ENCODE measurements around the gene OSBPL5. TPM values are rescaled to one million over a fixed set of nuclear protein-coding genes. Genes with fewer than 3 reads are reported as not detected.

OSBPL5 gene
- total RNA-seq, 4 donors from 2014 or later, result 9.2 to 18.5 (median 14.0) TPM

DNA sequence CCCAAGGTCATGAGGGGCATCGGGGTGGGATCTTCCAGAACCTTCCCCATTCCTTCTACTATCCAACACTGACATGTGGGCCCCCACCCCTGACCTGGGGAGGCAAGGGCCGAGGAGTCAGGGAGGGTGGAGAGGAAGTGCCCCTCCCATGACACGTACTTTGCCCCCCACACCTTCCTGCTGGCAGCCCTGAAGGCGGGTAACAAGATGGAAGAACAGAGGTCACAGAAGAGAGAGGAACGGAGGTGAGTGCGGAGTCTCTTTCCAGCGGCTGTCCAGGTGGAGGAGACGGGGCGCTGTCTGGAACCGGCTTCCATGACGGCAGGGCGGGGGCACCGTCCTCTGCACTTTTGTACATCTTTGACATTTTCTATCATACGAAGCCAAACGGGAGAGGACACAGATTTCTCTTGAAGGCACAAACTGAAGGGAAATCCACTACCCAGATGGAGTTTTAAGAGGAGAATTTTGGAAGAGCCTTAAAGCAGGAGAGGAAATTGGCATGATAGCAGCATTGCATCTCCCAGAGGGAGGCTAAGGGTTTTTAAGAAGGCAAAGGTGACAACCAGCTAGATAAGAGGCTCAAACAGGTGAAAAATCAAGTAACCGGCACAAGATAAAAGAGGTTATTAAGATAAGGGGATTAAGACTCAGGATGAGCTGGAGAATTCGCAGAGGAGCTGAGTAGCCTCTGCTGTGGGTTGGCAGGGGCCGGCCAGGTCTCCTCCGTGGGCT, 16.7 kb downstream of the OSBPL5 start:
- no peaks in the 10 kb centered on the region for H3K27me3 ChIP-seq
- no peak for DNase-seq
- TF ChIP-seq, protein P1, sequence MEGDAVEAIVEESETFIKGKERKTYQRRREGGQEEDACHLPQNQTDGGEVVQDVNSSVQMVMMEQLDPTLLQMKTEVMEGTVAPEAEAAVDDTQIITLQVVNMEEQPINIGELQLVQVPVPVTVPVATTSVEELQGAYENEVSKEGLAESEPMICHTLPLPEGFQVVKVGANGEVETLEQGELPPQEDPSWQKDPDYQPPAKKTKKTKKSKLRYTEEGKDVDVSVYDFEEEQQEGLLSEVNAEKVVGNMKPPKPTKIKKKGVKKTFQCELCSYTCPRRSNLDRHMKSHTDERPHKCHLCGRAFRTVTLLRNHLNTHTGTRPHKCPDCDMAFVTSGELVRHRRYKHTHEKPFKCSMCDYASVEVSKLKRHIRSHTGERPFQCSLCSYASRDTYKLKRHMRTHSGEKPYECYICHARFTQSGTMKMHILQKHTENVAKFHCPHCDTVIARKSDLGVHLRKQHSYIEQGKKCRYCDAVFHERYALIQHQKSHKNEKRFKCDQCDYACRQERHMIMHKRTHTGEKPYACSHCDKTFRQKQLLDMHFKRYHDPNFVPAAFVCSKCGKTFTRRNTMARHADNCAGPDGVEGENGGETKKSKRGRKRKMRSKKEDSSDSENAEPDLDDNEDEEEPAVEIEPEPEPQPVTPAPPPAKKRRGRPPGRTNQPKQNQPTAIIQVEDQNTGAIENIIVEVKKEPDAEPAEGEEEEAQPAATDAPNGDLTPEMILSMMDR (IDR thresholded peaks at IDR 0.05 in 4 of 5, conservative IDR thresholded peaks at IDR 0.05 in 1 of 5), result no peak
- TF ChIP-seq POLR2A (IDR thresholded peaks at IDR 0.05), result no peak
- H3K36me3 ChIP-seq, result no peaks in the 10 kb centered on the region
- H3K27ac ChIP-seq, result peak overlapping the region in 2 of 4 donors; percentile 59 to 71
- H3K4me3 ChIP-seq, result no peak overlapping the region
- no peak for ATAC-seq
- no peaks in the 10 kb centered on the region for H3K9me3 ChIP-seq
- H3K4me1 ChIP-seq, result peaks cover 28 to 34% of the 10 kb centered on the region in 2 donors
- in situ Hi-C loops (cut with MboI; ENCODE audit: low sequenced_read_pairs in 4 of 4) (no loop called here), intact Hi-C loops (cut with DNase I; ENCODE audit: low total_unique reads) (no loop called here)

DNA sequence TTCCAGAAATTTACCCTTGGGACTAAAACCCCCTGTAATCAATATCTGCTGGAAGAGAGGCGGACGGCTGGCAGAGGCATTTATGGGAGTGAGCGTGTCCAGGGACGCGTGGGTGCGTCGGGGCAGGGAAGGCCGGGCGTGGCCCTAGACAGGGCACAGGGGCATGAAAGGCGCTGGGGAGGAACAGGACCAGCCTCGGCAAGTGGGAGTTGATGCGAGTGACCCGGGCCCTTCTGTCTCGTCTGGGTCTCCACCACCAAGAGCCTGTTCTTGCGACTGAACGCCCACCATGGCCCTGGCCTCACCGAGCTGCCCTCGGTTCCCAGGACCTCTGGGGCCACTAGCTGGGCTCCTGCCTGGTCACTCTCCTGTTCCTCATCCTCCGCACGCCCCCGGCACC, 17.5 kb downstream of the OSBPL5 start:
- TF ChIP-seq, protein P1 (IDR thresholded peaks at IDR 0.05 in 4 of 5, conservative IDR thresholded peaks at IDR 0.05 in 1 of 5), result no peak
- no peak for TF ChIP-seq POLR2A (IDR thresholded peaks at IDR 0.05)
- peak; percentile 18 to 29 for ATAC-seq
- DNase-seq, result no peak
- Histone ChIP-seq H3K27me3 (no peaks in the 10 kb centered on the region), H3K36me3 (no peaks in the 10 kb centered on the region), H3K9me3 (no peaks in the 10 kb centered on the region), H3K4me3 (no peak overlapping the region), H3K27ac (peak overlapping the region; percentile 59 to 75 (median 70)), H3K4me1 (peaks cover 20 to 26% of the 10 kb centered on the region in 2 donors)
- in situ Hi-C loops (cut with MboI; ENCODE audit: low sequenced_read_pairs in 4 of 4), result no loop called here
- intact Hi-C loops (cut with DNase I; ENCODE audit: low total_unique reads), result no loop called here

GRCh38 chr11:3147257-3147619, 17.9 kb downstream of the OSBPL5 start:
- Histone ChIP-seq H3K36me3 (no peaks in the 10 kb centered on the region), H3K4me3 (no peak overlapping the region), H3K9me3 (no peaks in the 10 kb centered on the region), H3K27ac (peak overlapping the region; percentile 59 to 75 (median 70)), H3K27me3 (no peaks in the 10 kb centered on the region), H3K4me1 (peaks cover 20 to 26% of the 10 kb centered on the region in 2 donors)
- ATAC-seq (peak; percentile 69), DNase-seq (peak; percentile 41 to 77)
- intact Hi-C loops (cut with DNase I; ENCODE audit: low total_unique reads), result no loop called here
- TF ChIP-seq POLR2A (IDR thresholded peaks at IDR 0.05), result no peak
- TF ChIP-seq, protein P1 (IDR thresholded peaks at IDR 0.05 in 4 of 5, conservative IDR thresholded peaks at IDR 0.05 in 1 of 5), result no peak
- in situ Hi-C loops (cut with MboI; ENCODE audit: low sequenced_read_pairs in 4 of 4), result no loop called here

DNA sequence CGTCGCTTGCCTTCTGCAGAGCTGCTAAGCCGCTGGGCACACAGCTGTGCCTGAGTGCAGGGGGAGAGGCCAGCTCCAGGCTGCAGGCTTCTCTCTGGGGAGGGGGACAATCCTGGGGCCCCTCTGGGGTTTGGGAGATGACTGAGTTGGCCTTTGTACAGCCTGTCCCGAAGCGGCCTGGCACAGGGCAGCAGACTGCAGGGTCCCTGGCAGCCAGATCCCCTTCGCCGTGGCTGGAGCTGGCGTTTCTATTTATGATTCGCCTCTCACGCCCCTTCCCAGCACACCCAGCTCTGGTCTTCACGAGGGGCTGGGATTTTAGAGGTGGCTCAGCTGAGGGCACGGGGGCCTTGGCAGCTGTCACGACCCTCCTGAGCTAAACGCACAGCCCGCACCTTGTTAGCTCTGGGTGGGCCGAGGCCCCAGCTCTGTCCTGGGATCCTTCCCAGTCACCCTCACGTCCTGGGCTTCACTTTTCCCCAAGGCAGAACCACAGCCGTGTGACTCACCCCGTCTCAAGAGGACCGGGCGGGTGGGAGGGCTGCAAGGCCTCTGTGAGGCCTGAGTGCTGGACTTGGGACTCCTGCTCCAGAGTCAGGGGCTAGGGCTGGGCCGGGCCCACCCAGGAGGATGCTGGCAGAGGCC, 18.4 kb downstream of the OSBPL5 start:
- in situ Hi-C loops (cut with MboI; ENCODE audit: low sequenced_read_pairs in 4 of 4), result no loop called here
- no peak overlapping the region for H3K4me3 ChIP-seq

More for the DNA sequence above, 18.4 kb downstream of the OSBPL5 start:
- Histone ChIP-seq H3K27ac (peak overlapping the region; percentile 59 to 75 (median 70)), H3K36me3 (no peaks in the 10 kb centered on the region), H3K27me3 (no peaks in the 10 kb centered on the region), H3K9me3 (no peaks in the 10 kb centered on the region), H3K4me1 (peaks cover 20 to 24% of the 10 kb centered on the region in 2 donors)
- DNase-seq, result no peak
- no peak for TF ChIP-seq POLR2A (IDR thresholded peaks at IDR 0.05)
- TF ChIP-seq, protein P1 (IDR thresholded peaks at IDR 0.05 in 4 of 5, conservative IDR thresholded peaks at IDR 0.05 in 1 of 5), result no peak
- intact Hi-C loops (cut with DNase I; ENCODE audit: low total_unique reads), result no loop called here
- peak; percentile 63 to 80 for ATAC-seq

Data from gastrocnemius medialis (tissue), 4 donors.